ENCODE measurements around the gene RABGEF1. TPM values are rescaled to one million over a fixed set of nuclear protein-coding genes. Genes with fewer than 3 reads are reported as not detected.

Gene RABGEF1
- total and polyA plus RNA-seq, 2 of the 8 experiments (the other 6 are each of a cell fraction or from before 2014, with no cell fraction given) = 10.2 to 18.0 TPM

GRCh38 chr7:66840316-66840715, 99.8 kb downstream of the RABGEF1 start:
- no peak overlapping the region for H2BK20ac ChIP-seq (ENCODE audit: low read length)
- no peaks in the 10 kb centered on the region for H3K79me2 ChIP-seq (ENCODE audit: control insufficient read depth in 1 of 2, insufficient read depth in 2 of 2, low read length in 2 of 2)
- FAIRE-seq (no peak), DNase-seq (ENCODE audit: low read depth in 1 of 2, low spot score in 2 of 2) (no peak)
- POLR2A ChIA-PET (ENCODE audit: partially characterized antibody) = interaction anchor here (1.0 kb wide), 1 partner anchor 53 kb away, joined by 4 read pairs; no protein-coding TSS in a partner anchor
- no peaks in the 10 kb centered on the region for H3K79me1 ChIP-seq (ENCODE audit: low read depth, low read length)
- H4K91ac ChIP-seq (replicated peaks; ENCODE audit: insufficient read length, low read length) = no peak overlapping the region
- H2BK15ac ChIP-seq (ENCODE audit: low read length) = no peak overlapping the region
- H3K4ac ChIP-seq (replicated peaks; ENCODE audit: insufficient read length, low read depth, low read length) = no peak overlapping the region
- H3K23ac ChIP-seq (ENCODE audit: insufficient read length) = no peak overlapping the region
- H2BK5ac ChIP-seq (ENCODE audit: low read depth, low read length) = no peak overlapping the region
- H3K27me3 ChIP-seq (replicated peaks in 1 of 4; ENCODE audit: control insufficient read depth in 3 of 4, extremely low read depth in 1 of 4, insufficient read depth in 3 of 4, low read length in 3 of 4) = no peaks in the 10 kb centered on the region
- peaks cover 2% of the 10 kb centered on the region; the same call in 1 of the 2 replicates for H3K23me2 ChIP-seq (ENCODE audit: low read depth, low read length)
- H3K36me3 ChIP-seq (ENCODE audit: control insufficient read depth in 2 of 4, insufficient read depth in 4 of 4, low read length in 3 of 4) = no peaks in the 10 kb centered on the region
- no peak overlapping the region for H3K4me2 ChIP-seq (ENCODE audit: insufficient read depth in 1 of 2, low read depth in 2 of 2, low read length in 2 of 2)
- no peak overlapping the region for H3K56ac ChIP-seq (replicated peaks; ENCODE audit: insufficient read length, low read depth, low read length)
- H4K20me1 ChIP-seq (replicated peaks in 1 of 2; ENCODE audit: control insufficient read depth in 1 of 2, insufficient read depth in 2 of 2, low read length in 2 of 2) = peaks cover 0 to 1% of the 10 kb centered on the region in 2 experiments
- H4K8ac ChIP-seq (ENCODE audit: extremely low read depth, insufficient read depth, low read length) = no peak overlapping the region
- no peak overlapping the region for H3K4me3 ChIP-seq (ENCODE audit: extremely low read depth in 1 of 4, insufficient read depth in 2 of 4, low read depth in 3 of 4, low read length in 4 of 4)
- H2BK12ac ChIP-seq (ENCODE audit: low read depth, low read length) = no peak overlapping the region
- H3K9me3 ChIP-seq (ENCODE audit: insufficient read depth in 2 of 2, low read depth in 1 of 2, low read length in 1 of 2) = peaks cover 0 to 3% of the 10 kb centered on the region in 2 experiments; a peak in 1 of 4 replicates
- H3K18ac ChIP-seq (ENCODE audit: extremely low read depth, low read length) = no peak overlapping the region
- H2AFZ ChIP-seq (ENCODE audit: low read length) = no peak overlapping the region
- H2AK5ac ChIP-seq (ENCODE audit: low read depth, low read length) = no peak overlapping the region
- peaks cover 0 to 3% (median 2%) of the 10 kb centered on the region in 4 experiments; a peak in 3 of 7 replicates for H3K4me1 ChIP-seq (replicated peaks in 1 of 4; ENCODE audit: control insufficient read depth in 3 of 4, insufficient read depth in 4 of 4, low read length in 3 of 4)
- CTCF ChIA-PET (ENCODE audit: partially characterized antibody) = interaction anchor here (0.5 to 2.4 kb wide), 2 partner anchors 55 to 88 kb away, joined by 3 to 15 read pairs; no protein-coding TSS in a partner anchor
- WGBS, 2 experiments (ENCODE audit: extremely low coverage in 1 of 2, insufficient coverage in 1 of 2, insufficient read length in 1 of 2, insufficient replicate concordance in 2 of 2, low coverage in 1 of 2, low lambda C conversion rate in 2 of 2, missing lambda C conversion rate in 1 of 2) = 89% methylated on average over 5 of the region's 5 CpGs; no CpG with 5 or more reads in 1 of the 2 experiments
- H4K5ac ChIP-seq (ENCODE audit: insufficient read length, low read depth, low read length) = no peak overlapping the region
- H3K9ac ChIP-seq (replicated peaks in 1 of 4; ENCODE audit: extremely low read depth in 1 of 4, low read depth in 3 of 4, low read length in 3 of 4) = no peak overlapping the region
- H2BK120ac ChIP-seq (replicated peaks; ENCODE audit: low read depth, low read length) = no peak overlapping the region
- H3K14ac ChIP-seq (ENCODE audit: insufficient read length) = no peak overlapping the region
- TF ChIP-seq SP1 (IDR thresholded peaks at IDR 0.05; ENCODE audit: low read depth, low read length) (no peak), EZH2 (IDR thresholded peaks at IDR 0.05; ENCODE audit: low read depth, low read length, severe bottlenecking) (no peak), E2F6 (IDR thresholded peaks at IDR 0.05) (no peak), SP4 (IDR thresholded peaks at IDR 0.05; ENCODE audit: low read length) (no peak), EGR1 (IDR thresholded peaks at IDR 0.05; ENCODE audit: borderline replicate concordance, low read depth, low read length) (no peak), USF2 (IDR thresholded peaks at IDR 0.05; ENCODE audit: low read length) (no peak), RAD21 (IDR thresholded peaks at IDR 0.05 in 1 of 2, conservative IDR thresholded peaks at IDR 0.05 in 1 of 2; ENCODE audit: low read depth in 2 of 2, low read length in 2 of 2) (no peak)
- no peak overlapping the region for H3K27ac ChIP-seq (ENCODE audit: low read depth, low read length)
